Astrocyte (in vitro differentiated cells and primary cell): ENCODE data around the gene IL6ST. TPM values are rescaled to one million over a fixed set of nuclear protein-coding genes. Genes with fewer than 3 reads are reported as not detected.

Source experiments
- DNase-seq: peaks from one replicate; pipeline ENCODE4 v3.0.0-alpha.2; 2010; ENCODE audit warnings: low read depth
- FAIRE-seq: peaks from 2 replicates; lab custom pipeline; 2011; peaks lifted over from hg19 to GRCh38; lab: Jason Lieb, UNC
- H2AFZ ChIP-seq: 2 replicates; pipeline ENCODE4 v1.6.0; 2012; ENCODE audit warnings: low read depth, low read length, inconsistent platforms
- H3K27ac ChIP-seq: 2 replicates; pipeline ENCODE4 v1.5.1; 2011; ENCODE audit warnings: low read depth, low read length, inconsistent platforms
- H3K27me3 ChIP-seq: 2 replicates; pipeline ENCODE4 v1.6.0; 2011; ENCODE audit warnings: low read length, inconsistent platforms; ENCODE audit not compliant: insufficient read depth
- H3K36me3 ChIP-seq: 2 replicates; pipeline ENCODE4 v1.5.1; 2011; ENCODE audit warnings: low read length, inconsistent platforms; ENCODE audit not compliant: insufficient read depth
- H3K4me1 ChIP-seq: 2 replicates; pipeline ENCODE4 v1.5.1; 2011; ENCODE audit warnings: low read length, inconsistent platforms; ENCODE audit not compliant: insufficient read depth
- H3K4me2 ChIP-seq: 2 replicates; pipeline ENCODE4 v1.6.0; 2012; ENCODE audit warnings: low read length, inconsistent platforms
- H3K4me3 ChIP-seq: 2 replicates; pipeline ENCODE4 v1.5.1; 2011; ENCODE audit warnings: low read depth, mild to moderate bottlenecking, low read length, inconsistent platforms; ENCODE audit not compliant: insufficient read depth
- H3K79me2 ChIP-seq: 2 replicates; pipeline ENCODE4 v1.6.0; 2012; ENCODE audit warnings: mild to moderate bottlenecking, low read length, inconsistent platforms; ENCODE audit not compliant: insufficient read depth
- H3K9ac ChIP-seq: 2 replicates; pipeline ENCODE4 v1.6.0; 2012; ENCODE audit warnings: mild to moderate bottlenecking, low read length, inconsistent platforms
- H3K9me3 ChIP-seq: 2 replicates; pipeline ENCODE4 v1.5.1; 2012; ENCODE audit warnings: low read depth, mild to moderate bottlenecking, low read length, inconsistent platforms; ENCODE audit not compliant: insufficient read depth
- H4K20me1 ChIP-seq: 2 replicates; pipeline ENCODE4 v1.6.0; 2012; ENCODE audit warnings: low read length, inconsistent platforms; ENCODE audit not compliant: insufficient read depth
- H3K27ac Mint-ChIP-seq: one replicate; pipeline ENCODE4 v1.8.0; 2021; ENCODE audit warnings: mild to moderate bottlenecking, mixed read lengths; ENCODE audit not compliant: unreplicated experiment
- H3K27me3 Mint-ChIP-seq: one replicate; pipeline ENCODE4 v1.8.0; 2021; ENCODE audit warnings: low read depth, mixed read lengths; ENCODE audit not compliant: unreplicated experiment
- H3K36me3 Mint-ChIP-seq: one replicate; pipeline ENCODE4 v1.8.0; 2021; ENCODE audit warnings: low read depth, mixed read lengths; ENCODE audit not compliant: unreplicated experiment
- H3K4me1 Mint-ChIP-seq: one replicate; pipeline ENCODE4 v1.8.0; 2021; ENCODE audit warnings: low read depth, mixed read lengths; ENCODE audit not compliant: unreplicated experiment
- H3K4me3 Mint-ChIP-seq: one replicate; pipeline ENCODE4 v1.8.0; 2021; ENCODE audit warnings: mild to moderate bottlenecking, moderate library complexity, mixed read lengths; ENCODE audit not compliant: unreplicated experiment
- H3K9me3 Mint-ChIP-seq: one replicate; pipeline ENCODE4 v1.8.0; 2021; ENCODE audit warnings: mild to moderate bottlenecking, mixed read lengths; ENCODE audit not compliant: unreplicated experiment
- CTCF ChIP-seq: IDR thresholded peaks from 2 replicates; pipeline ENCODE4 v1.5.1; 2011; ENCODE audit warnings: low read depth, mild to moderate bottlenecking, inconsistent platforms, low read length, moderate library complexity; ENCODE audit not compliant: insufficient read depth
- EZH2 ChIP-seq: IDR thresholded peaks from 2 replicates; pipeline ENCODE4 v1.6.1; 2012; ENCODE audit warnings: mild to moderate bottlenecking, low read length, inconsistent platforms; ENCODE audit not compliant: insufficient read depth
- total RNA-seq: library from RNA; stranded (reverse); gene quantifications from 2 replicates; pipeline ENCODE4 v1.2.1, GENCODE V29; 2021

IL6ST gene
- total RNA-seq, 1 donor from 2014 or later, result 158 TPM

- H3K27me3 Mint-ChIP-seq, result no peaks in the 10 kb centered on the region
- FAIRE-seq (no peak), DNase-seq (no peak)
Measured at GRCh38 chr5:55896663-55897062, 98.1 kb downstream of the IL6ST start.

DNA sequence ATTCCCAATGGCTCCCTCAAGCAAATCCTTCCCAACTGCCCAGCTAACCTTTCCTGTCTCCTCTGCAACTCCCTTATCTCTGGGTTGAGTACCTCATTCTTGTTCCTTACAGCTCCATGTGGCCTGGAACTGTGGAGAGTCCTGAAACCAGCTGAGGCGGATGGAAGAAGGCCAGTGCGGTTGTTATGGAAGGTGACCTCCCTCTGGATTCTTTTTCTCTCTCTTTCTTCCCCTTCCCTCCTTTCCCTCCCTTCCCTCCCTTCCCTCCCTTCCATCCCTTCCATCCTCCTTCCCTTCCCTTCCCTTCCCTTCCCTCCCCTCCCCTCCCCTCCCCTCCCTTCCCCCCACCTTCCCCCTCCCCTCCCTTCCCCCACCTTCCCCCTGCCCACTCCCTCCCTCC, 98.5 kb downstream of the IL6ST start:
- no peak for FAIRE-seq
- Histone ChIP-seq H2AFZ (no peak overlapping the region), H3K9ac (no peak overlapping the region), H3K4me2 (no peak overlapping the region), H3K4me3 (no peak overlapping the region), H3K36me3 (no peaks in the 10 kb centered on the region), H3K27ac (no peak overlapping the region), H4K20me1 (no peaks in the 10 kb centered on the region), H3K9me3 (no peaks in the 10 kb centered on the region), H3K4me1 (peaks cover 18% of the 10 kb centered on the region), H3K27me3 (no peaks in the 10 kb centered on the region), H3K79me2 (no peaks in the 10 kb centered on the region)
- H3K4me1 Mint-ChIP-seq, result peaks cover 21% of the 10 kb centered on the region
- no peak overlapping the region for H3K27ac Mint-ChIP-seq
- H3K4me3 Mint-ChIP-seq, result no peak overlapping the region
- no peak for TF ChIP-seq CTCF
- no peak for TF ChIP-seq EZH2
- DNase-seq, result no peak
- no peaks in the 10 kb centered on the region for H3K27me3 Mint-ChIP-seq
- H3K9me3 Mint-ChIP-seq, result no peaks in the 10 kb centered on the region
- H3K36me3 Mint-ChIP-seq, result no peaks in the 10 kb centered on the region

More at GRCh38 chr5:55896663-55897062, 98.1 kb downstream of the IL6ST start:
- no peaks in the 10 kb centered on the region for H3K36me3 Mint-ChIP-seq
- no peaks in the 10 kb centered on the region for H3K9me3 Mint-ChIP-seq
- H4K20me1 ChIP-seq, result no peaks in the 10 kb centered on the region
- no peak overlapping the region for H3K4me3 ChIP-seq
- no peaks in the 10 kb centered on the region for H3K9me3 ChIP-seq
- no peaks in the 10 kb centered on the region for H3K27me3 ChIP-seq
- no peak overlapping the region for H3K4me3 Mint-ChIP-seq
- H3K79me2 ChIP-seq, result no peaks in the 10 kb centered on the region
- no peak overlapping the region for H3K27ac Mint-ChIP-seq
- no peaks in the 10 kb centered on the region for H3K36me3 ChIP-seq
- H3K4me1 ChIP-seq, result peaks cover 18% of the 10 kb centered on the region
- no peak for TF ChIP-seq EZH2
- no peak for TF ChIP-seq CTCF
- H3K27ac ChIP-seq, result no peak overlapping the region
- H3K4me1 Mint-ChIP-seq, result peaks cover 21% of the 10 kb centered on the region
- no peak overlapping the region for H2AFZ ChIP-seq
- H3K4me2 ChIP-seq, result no peak overlapping the region
- H3K9ac ChIP-seq, result no peak overlapping the region

DNA sequence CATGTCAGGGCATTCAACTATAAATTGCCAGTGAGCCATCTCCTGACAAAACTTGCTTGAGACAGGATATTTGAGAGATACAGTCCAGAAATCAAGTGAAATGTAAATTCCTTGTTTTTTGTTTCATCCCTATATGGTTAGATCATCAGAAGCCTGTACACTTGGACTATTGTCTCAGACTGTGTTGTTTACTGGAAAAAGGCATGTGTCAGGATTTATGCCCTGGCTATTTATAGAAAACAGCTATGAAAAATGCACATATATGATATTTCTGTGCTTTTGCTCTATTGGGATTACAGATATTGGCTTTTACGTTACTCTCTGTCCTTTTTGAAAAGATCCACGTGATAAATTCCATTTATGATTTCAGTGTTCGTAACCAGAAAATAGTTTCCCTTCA, 99.4 kb downstream of the IL6ST start:
- no peak overlapping the region for H3K4me3 ChIP-seq
- H3K36me3 ChIP-seq, result no peaks in the 10 kb centered on the region
- no peaks in the 10 kb centered on the region for H3K27me3 ChIP-seq
- no peaks in the 10 kb centered on the region for H3K36me3 Mint-ChIP-seq
- DNase-seq, result no peak
- no peaks in the 10 kb centered on the region for H3K27me3 Mint-ChIP-seq
- H3K4me2 ChIP-seq, result no peak overlapping the region
- no peak overlapping the region for H3K27ac ChIP-seq
- peak; percentile 23 for FAIRE-seq
- H3K4me3 Mint-ChIP-seq, result no peak overlapping the region
- TF ChIP-seq CTCF, result no peak
- no peak for TF ChIP-seq EZH2
- no peak overlapping the region for H3K27ac Mint-ChIP-seq
- H3K79me2 ChIP-seq, result no peaks in the 10 kb centered on the region
- peaks cover 21% of the 10 kb centered on the region for H3K4me1 Mint-ChIP-seq
- no peaks in the 10 kb centered on the region for H4K20me1 ChIP-seq
- no peaks in the 10 kb centered on the region for H3K9me3 ChIP-seq
- no peaks in the 10 kb centered on the region for H3K9me3 Mint-ChIP-seq
- peaks cover 18% of the 10 kb centered on the region for H3K4me1 ChIP-seq
- H3K9ac ChIP-seq, result no peak overlapping the region
- no peak overlapping the region for H2AFZ ChIP-seq
